H9 (cell line): ENCODE measurements around the gene PPIL6. TPM values are rescaled to one million over a fixed set of nuclear protein-coding genes. Genes with fewer than 3 reads are reported as not detected.

ENCODE experiments used
- DNase-seq: peaks from one replicate; pipeline ENCODE4 v3.0.0-alpha.2; 2017
- H2AFZ ChIP-seq: one replicate; pipeline ENCODE4 v1.6.1; 2013; ENCODE audit warnings: mild to moderate bottlenecking, low read length, control low read depth, moderate library complexity
- H2AK5ac ChIP-seq: 2 replicates; pipeline ENCODE4 v1.6.1; 2013; ENCODE audit warnings: low read length, control low read depth, mixed read lengths; ENCODE audit not compliant: insufficient read length
- H2BK120ac ChIP-seq: one replicate; pipeline ENCODE4 v1.6.1; 2013; ENCODE audit warnings: low read depth, mild to moderate bottlenecking, low read length, control low read depth, inconsistent platforms; ENCODE audit not compliant: poor library complexity, severe bottlenecking
- H2BK12ac ChIP-seq: 2 replicates; pipeline ENCODE4 v1.6.1; 2013; ENCODE audit warnings: low read length, control low read depth, mixed read lengths, low read depth; ENCODE audit not compliant: insufficient read length
- H2BK15ac ChIP-seq: 2 replicates; pipeline ENCODE4 v1.6.1; 2013; ENCODE audit warnings: low read depth, low read length, control low read depth
- H2BK20ac ChIP-seq: one replicate; pipeline ENCODE4 v1.6.1; 2013; ENCODE audit warnings: low read depth, mild to moderate bottlenecking, low read length, control low read depth, inconsistent platforms; ENCODE audit not compliant: poor library complexity, severe bottlenecking
- H2BK5ac ChIP-seq: 2 replicates; pipeline ENCODE4 v1.6.1; 2013; ENCODE audit warnings: low read length, control low read depth, mixed read lengths; ENCODE audit not compliant: insufficient read length
- H3K14ac ChIP-seq: 2 replicates; pipeline ENCODE4 v1.6.1; 2013; ENCODE audit warnings: low read length, control low read depth; ENCODE audit not compliant: insufficient read depth
- H3K18ac ChIP-seq: 2 replicates; pipeline ENCODE4 v1.6.1; 2013; ENCODE audit warnings: low read depth, mild to moderate bottlenecking, mixed read lengths, low read length, control low read depth; ENCODE audit not compliant: insufficient read length
- H3K23ac ChIP-seq: 2 replicates; pipeline ENCODE4 v1.6.1; 2013; ENCODE audit warnings: low read length, control low read depth, mixed read lengths, low read depth; ENCODE audit not compliant: insufficient read length
- H3K23me2 ChIP-seq: 2 replicates; pipeline ENCODE4 v1.6.1; 2013; ENCODE audit warnings: low read depth, mild to moderate bottlenecking, mixed read lengths, low read length, control low read depth; ENCODE audit not compliant: insufficient read length, poor library complexity, severe bottlenecking
- H3K27ac ChIP-seq: 2 replicates; pipeline ENCODE4 v1.5.1; 2013; ENCODE audit warnings: low read length, control low read depth, mixed read lengths, low read depth; ENCODE audit not compliant: insufficient read length
- H3K27me3 ChIP-seq: 2 replicates; pipeline ENCODE4 v1.6.1; 2013; ENCODE audit warnings: low read length, control low read depth, inconsistent platforms; ENCODE audit not compliant: insufficient read depth
- H3K4ac ChIP-seq: 2 replicates; pipeline ENCODE4 v1.6.1; 2013; ENCODE audit warnings: low read depth, mild to moderate bottlenecking, control low read depth, inconsistent platforms, low read length, moderate library complexity
- H3K4me1 ChIP-seq: 2 replicates; pipeline ENCODE4 v1.6.1; 2013; ENCODE audit warnings: low read length, control low read depth, inconsistent platforms; ENCODE audit not compliant: insufficient read depth
- H3K4me2 ChIP-seq: 2 replicates; pipeline ENCODE4 v1.6.1; 2013; ENCODE audit warnings: low read length, control low read depth, mixed read lengths; ENCODE audit not compliant: insufficient read length, insufficient read depth
- H3K56ac ChIP-seq: 2 replicates; pipeline ENCODE4 v1.6.1; 2013; ENCODE audit warnings: low read depth, mild to moderate bottlenecking, mixed read lengths, low read length, control low read depth; ENCODE audit not compliant: insufficient read length
- H3K79me1 ChIP-seq: 2 replicates; pipeline ENCODE4 v1.6.1; 2013; ENCODE audit warnings: low read depth, mild to moderate bottlenecking, moderate library complexity, low read length, control low read depth, inconsistent platforms; ENCODE audit not compliant: insufficient read depth, poor library complexity, severe bottlenecking
- H3K79me2 ChIP-seq: 2 replicates; pipeline ENCODE4 v1.6.1; 2013; ENCODE audit warnings: low read length, control low read depth, inconsistent platforms; ENCODE audit not compliant: insufficient read depth
- H3K9ac ChIP-seq: 2 replicates; pipeline ENCODE4 v1.6.1; 2013; ENCODE audit warnings: low read length, control low read depth, mixed read lengths; ENCODE audit not compliant: insufficient read length; ENCODE audit errors: extremely low read depth
- H3K9me3 ChIP-seq: one replicate; pipeline ENCODE4 v1.6.1; 2013; ENCODE audit warnings: low read depth, low read length, inconsistent platforms; ENCODE audit not compliant: control insufficient read depth
- H3T11ph ChIP-seq: one replicate; pipeline ENCODE4 v1.6.1; 2013; ENCODE audit warnings: mild to moderate bottlenecking, low read length, control low read depth, inconsistent platforms
- H4K20me1 ChIP-seq: one replicate; pipeline ENCODE4 v1.6.1; 2013; ENCODE audit not compliant: control insufficient read depth, insufficient read length, insufficient read depth
- H4K5ac ChIP-seq: 2 replicates; pipeline ENCODE4 v1.6.1; 2013; ENCODE audit warnings: low read depth, mild to moderate bottlenecking, mixed read lengths, low read length, control low read depth; ENCODE audit not compliant: insufficient read length
- H4K8ac ChIP-seq: replicated peaks from 2 replicates; pipeline ENCODE4 v1.6.1; 2013; ENCODE audit warnings: low read length, control low read depth, mixed read lengths, low read depth; ENCODE audit not compliant: insufficient read length
- H4K91ac ChIP-seq: 2 replicates; pipeline ENCODE4 v1.6.1; 2013; ENCODE audit warnings: low read depth, mild to moderate bottlenecking, moderate library complexity, mixed read lengths, low read length, control low read depth; ENCODE audit not compliant: insufficient read length
- H3K27ac Mint-ChIP-seq, 3 experiments: 2 replicates in 2 of 3; 3 replicates in 1 of 3; pipeline ENCODE4 v1.8.0; 2020 to 2021; ENCODE audit warnings: mixed read lengths in 3 of 3, mild to moderate bottlenecking in 1 of 3, moderate library complexity in 1 of 3
- H3K27me3 Mint-ChIP-seq: 2 replicates; pipeline ENCODE4 v1.8.0; 2021; ENCODE audit warnings: low read depth, mild to moderate bottlenecking, moderate library complexity, mixed read lengths
- H3K36me3 Mint-ChIP-seq, 3 experiments: 2 replicates in 2 of 3; 3 replicates in 1 of 3; pipeline ENCODE4 v1.8.0; 2020 to 2021; ENCODE audit warnings: low read depth in 3 of 3, mixed read lengths in 3 of 3; ENCODE audit not compliant: insufficient read depth in 1 of 3
- H3K4me1 Mint-ChIP-seq, 2 experiments: 2 replicates each; pipeline ENCODE4 v1.8.0; 2020; ENCODE audit warnings: mixed read lengths in 2 of 2
- H3K4me3 Mint-ChIP-seq, 2 experiments: 2 replicates in 1 of 2; 3 replicates in 1 of 2; pipeline ENCODE4 v1.8.0; 2020 to 2021; ENCODE audit warnings: mild to moderate bottlenecking in 2 of 2, mixed read lengths in 2 of 2, moderate library complexity in 1 of 2
- H3K9me3 Mint-ChIP-seq, 2 experiments: 2 replicates in 1 of 2; 3 replicates in 1 of 2; pipeline ENCODE4 v1.8.0; 2020; ENCODE audit warnings: mild to moderate bottlenecking in 2 of 2, mixed read lengths in 2 of 2, moderate library complexity in 1 of 2
- CTCF ChIP-seq: fragments of 200-600 bp; sonication (generic); conservative IDR thresholded peaks from 3 replicates; pipeline ENCODE4 v1.8.0; 2021; ENCODE audit warnings: antibody characterized with exemption, mild to moderate bottlenecking
- WGBS: extraction: QIAGEN DNeasy Blood & Tissue Kit; methylation state at CpG from one replicate; pipeline ENCODE4 v1.1.7; 2013; ENCODE audit warnings: missing lambda C conversion rate, low lambda C conversion rate, mixed read lengths; ENCODE audit not compliant: insufficient read length; ENCODE audit errors: extremely low coverage; 5-methylcytosine and 5-hydroxymethylcytosine counted together
- total RNA-seq: library from RNA; stranded (reverse); gene quantifications from 2 replicates; pipeline ENCODE4 v1.2.1, GENCODE V29; 2021

Gene PPIL6
- total RNA-seq, 1 experiment from 2014 or later: 1.0 TPM

- Mint-ChIP-seq H3K27me3 (peaks cover 10% of the 10 kb centered on the region), H3K36me3 (peaks cover 22 to 51% (median 47%) of the 10 kb centered on the region in 3 experiments), H3K9me3 (no peaks in the 10 kb centered on the region), H3K4me3 (peak overlapping the region; percentile 94 to 97; a peak in 2 of 5 replicates), H3K4me1 (peaks cover 17 to 19% of the 10 kb centered on the region in 2 experiments), H3K27ac (no peak overlapping the region)
- Histone ChIP-seq H3K23ac (no peak overlapping the region), H3K27me3 (no peaks in the 10 kb centered on the region), H4K5ac (no peak overlapping the region), H2BK5ac (no peak overlapping the region), H3K4me2 (no peak overlapping the region), H4K91ac (no peak overlapping the region), H3K9ac (no peak overlapping the region), H3K27ac (no peak overlapping the region), H3T11ph (no peak overlapping the region), H3K79me1 (no peaks in the 10 kb centered on the region), H2BK120ac (no peak overlapping the region), H2BK15ac (no peak overlapping the region), H2BK20ac (no peak overlapping the region), H3K4me1 (peaks cover 3% of the 10 kb centered on the region; the same call in 1 of the 2 replicates), H3K9me3 (no peaks in the 10 kb centered on the region), H3K4ac (no peak overlapping the region), H3K56ac (no peak overlapping the region), H3K18ac (no peak overlapping the region), H2AK5ac (no peak overlapping the region), H3K23me2 (peaks cover 14% of the 10 kb centered on the region), H2BK12ac (no peak overlapping the region), H4K20me1 (no peaks in the 10 kb centered on the region), H3K14ac (no peak overlapping the region; the same call in 1 of the 2 replicates), H4K8ac (no peak overlapping the region), H2AFZ (no peak overlapping the region), H3K79me2 (no peaks in the 10 kb centered on the region)
- no peak for TF ChIP-seq CTCF
- no peak for DNase-seq
- no CpG with 5 or more reads among the region's 6 CpGs for WGBS
These were observed 2.0 kb upstream of the PPIL6 start for GRCh38 chr6:109442393-109442924.
